SK-N-SH treated with all-trans-retinoic acid at 6 μM for 48 hours (cell line): ENCODE results near the gene COX7B.

Experiments used
- ARNTL ChIP-seq: fragments of 450-650 bp; formaldehyde crosslinking; IDR thresholded peaks from 2 replicates; pipeline ENCODE4 v1.5.0; 2020; ENCODE audit warnings: low read depth, mild to moderate bottlenecking, moderate library complexity, borderline replicate concordance
- CREB5 ChIP-seq: fragments of 250-450 bp; sonication (Bioruptor Pico); IDR thresholded peaks from 2 replicates; pipeline ENCODE4 v1.5.1; 2020; ENCODE audit warnings: low read depth, mild to moderate bottlenecking, moderate library complexity
- CSDC2 ChIP-seq: fragments of 250-450 bp; sonication (Bioruptor Pico); IDR thresholded peaks from 2 replicates; pipeline ENCODE4 v1.5.0; 2020; ENCODE audit warnings: mild to moderate bottlenecking, moderate library complexity
- GLIS3 ChIP-seq: fragments of 250-450 bp; sonication (Bioruptor Pico); IDR thresholded peaks from 2 replicates; pipeline ENCODE4 v1.5.0; 2020; ENCODE audit warnings: mild to moderate bottlenecking, moderate library complexity
- OSR1 ChIP-seq: fragments of 250-450 bp; sonication (Bioruptor Pico); IDR thresholded peaks from 2 replicates; pipeline ENCODE4 v1.8.0; 2022; ENCODE audit warnings: moderate library complexity, mild to moderate bottlenecking, inconsistent platforms
- RARB ChIP-seq: fragments of 250-450 bp; sonication (Bioruptor Pico); IDR thresholded peaks from 2 replicates; pipeline ENCODE4 v1.8.0; 2021; ENCODE audit warnings: mild to moderate bottlenecking, moderate library complexity
- SNAI2 ChIP-seq: fragments of 250-450 bp; sonication (Bioruptor Pico); IDR thresholded peaks from 2 replicates; pipeline ENCODE4 v1.5.0; 2020; ENCODE audit warnings: mild to moderate bottlenecking, moderate library complexity
- ZFP3 ChIP-seq: fragments of 250-450 bp; sonication (Bioruptor Pico); IDR thresholded peaks from 2 replicates; pipeline ENCODE4 v1.5.0; 2020; ENCODE audit warnings: mild to moderate bottlenecking, moderate library complexity
- ZFP30 ChIP-seq: fragments of 450-650 bp; formaldehyde crosslinking; IDR thresholded peaks from 2 replicates; pipeline ENCODE4 v1.5.0; 2022; ENCODE audit warnings: mild to moderate bottlenecking, moderate library complexity
- ZNF565 ChIP-seq: fragments of 450-650 bp; formaldehyde crosslinking; conservative IDR thresholded peaks from 2 replicates; pipeline ENCODE4 v1.5.0; 2020; ENCODE audit warnings: low read depth, mild to moderate bottlenecking, moderate library complexity
- ZNF8 ChIP-seq: fragments of 450-650 bp; formaldehyde crosslinking; IDR thresholded peaks from 2 replicates; pipeline ENCODE4 v1.5.0; 2020; ENCODE audit warnings: mild to moderate bottlenecking, moderate library complexity
- TF ChIP-seq, protein P1 (sequence below): fragments of 250-450 bp; sonication (Bioruptor Pico); IDR thresholded peaks from 2 replicates; pipeline ENCODE4 v1.8.0; 2020; ENCODE audit warnings: mild to moderate bottlenecking, moderate library complexity, borderline replicate concordance
- TF ChIP-seq, protein P2 (sequence below): fragments of 250-450 bp; sonication (Bioruptor Pico); IDR thresholded peaks from 2 replicates; pipeline ENCODE4 v1.8.0; 2021; ENCODE audit warnings: low read depth, mild to moderate bottlenecking, moderate library complexity, borderline replicate concordance

DNA sequence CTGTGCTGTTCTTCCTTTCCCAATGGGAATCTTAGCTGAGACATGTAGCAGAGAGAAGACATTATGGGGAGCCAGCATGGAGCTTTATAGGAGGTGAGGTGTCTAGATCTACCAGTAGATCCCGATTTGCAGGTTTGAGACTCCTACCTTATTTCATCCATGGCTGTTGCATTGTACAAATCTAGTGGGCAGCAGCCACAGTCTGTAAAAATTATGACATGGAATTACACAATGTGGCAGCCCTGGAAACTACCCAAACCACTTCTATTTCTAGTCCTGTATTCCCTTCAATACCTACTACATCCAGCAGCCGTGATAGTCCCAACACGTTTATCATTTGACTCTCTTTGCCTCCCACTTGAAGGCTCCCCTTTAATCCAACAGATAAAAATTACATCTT, 19.3 kb downstream of the COX7B start:
- TF ChIP-seq OSR1 (CRISPR knock-in tag) (no peak), ZFP30 (CRISPR knock-in tag) (no peak), RARB (CRISPR knock-in tag) (no peak), ZNF8 (CRISPR knock-in tag) (no peak), GLIS3 (no peak), ARNTL (no peak), SNAI2 (CRISPR knock-in tag) (no peak), ZFP3 (no peak), ZNF565 (no peak), CREB5 (CRISPR knock-in tag) (no peak), CSDC2 (CRISPR knock-in tag) (no peak)
- TF ChIP-seq, protein P1, sequence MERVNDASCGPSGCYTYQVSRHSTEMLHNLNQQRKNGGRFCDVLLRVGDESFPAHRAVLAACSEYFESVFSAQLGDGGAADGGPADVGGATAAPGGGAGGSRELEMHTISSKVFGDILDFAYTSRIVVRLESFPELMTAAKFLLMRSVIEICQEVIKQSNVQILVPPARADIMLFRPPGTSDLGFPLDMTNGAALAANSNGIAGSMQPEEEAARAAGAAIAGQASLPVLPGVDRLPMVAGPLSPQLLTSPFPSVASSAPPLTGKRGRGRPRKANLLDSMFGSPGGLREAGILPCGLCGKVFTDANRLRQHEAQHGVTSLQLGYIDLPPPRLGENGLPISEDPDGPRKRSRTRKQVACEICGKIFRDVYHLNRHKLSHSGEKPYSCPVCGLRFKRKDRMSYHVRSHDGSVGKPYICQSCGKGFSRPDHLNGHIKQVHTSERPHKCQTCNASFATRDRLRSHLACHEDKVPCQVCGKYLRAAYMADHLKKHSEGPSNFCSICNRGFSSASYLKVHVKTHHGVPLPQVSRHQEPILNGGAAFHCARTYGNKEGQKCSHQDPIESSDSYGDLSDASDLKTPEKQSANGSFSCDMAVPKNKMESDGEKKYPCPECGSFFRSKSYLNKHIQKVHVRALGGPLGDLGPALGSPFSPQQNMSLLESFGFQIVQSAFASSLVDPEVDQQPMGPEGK (CRISPR knock-in tag), result no peak
- TF ChIP-seq, protein P2, sequence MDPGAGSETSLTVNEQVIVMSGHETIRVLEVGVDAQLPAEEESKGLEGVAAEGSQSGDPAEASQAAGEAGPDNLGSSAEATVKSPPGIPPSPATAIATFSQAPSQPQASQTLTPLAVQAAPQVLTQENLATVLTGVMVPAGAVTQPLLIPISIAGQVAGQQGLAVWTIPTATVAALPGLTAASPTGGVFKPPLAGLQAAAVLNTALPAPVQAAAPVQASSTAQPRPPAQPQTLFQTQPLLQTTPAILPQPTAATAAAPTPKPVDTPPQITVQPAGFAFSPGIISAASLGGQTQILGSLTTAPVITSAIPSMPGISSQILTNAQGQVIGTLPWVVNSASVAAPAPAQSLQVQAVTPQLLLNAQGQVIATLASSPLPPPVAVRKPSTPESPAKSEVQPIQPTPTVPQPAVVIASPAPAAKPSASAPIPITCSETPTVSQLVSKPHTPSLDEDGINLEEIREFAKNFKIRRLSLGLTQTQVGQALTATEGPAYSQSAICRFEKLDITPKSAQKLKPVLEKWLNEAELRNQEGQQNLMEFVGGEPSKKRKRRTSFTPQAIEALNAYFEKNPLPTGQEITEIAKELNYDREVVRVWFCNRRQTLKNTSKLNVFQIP, result no peak
